ENCODE results near the gene ZNF235. TPM values are rescaled to one million over a fixed set of nuclear protein-coding genes. Genes with fewer than 3 reads are reported as not detected.
"Not testable (repeated sequence)": the region's sequence is repeated elsewhere in the genome, so short reads cannot be mapped to it uniquely, and the experiment has no call there.

ZNF235 gene
- total RNA-seq, 3 donors from 2014 or later (not counting 1 experiment from before 2014, with no cell fraction given) = 6.7 to 11.6 (median 8.1) TPM

- H3K27me3 Mint-ChIP-seq (ENCODE audit: low read depth in 2 of 2) = no peaks in the 10 kb centered on the region
- Histone ChIP-seq H3K4me3 (ENCODE audit: low read length) (no peak overlapping the region), H3K4me1 (ENCODE audit: control insufficient read depth, insufficient read depth, low read length) (no peaks in the 10 kb centered on the region), H3K27ac (ENCODE audit: low read length) (no peak overlapping the region), H3K36me3 (ENCODE audit: control insufficient read depth, insufficient read depth, low read length) (no peaks in the 10 kb centered on the region), H3K9me3 (ENCODE audit: control insufficient read depth, insufficient read depth, low read length) (peaks cover 10% of the 10 kb centered on the region), H3K27me3 (ENCODE audit: control insufficient read depth, insufficient read depth, low read length) (no peaks in the 10 kb centered on the region)
- intact Hi-C loops (cut with micrococcal nuclease) = no loop called here
- peaks cover 7 to 8% of the 10 kb centered on the region in 2 donors for H3K9me3 Mint-ChIP-seq
- no peak for ATAC-seq
- no peak overlapping the region for H3K27ac Mint-ChIP-seq
- no peaks in the 10 kb centered on the region for H3K4me1 Mint-ChIP-seq
- H3K36me3 Mint-ChIP-seq = no peaks in the 10 kb centered on the region
- no peak for TF ChIP-seq CTCF (IDR thresholded peaks at IDR 0.05)
- DNase-seq = no peak
- H3K4me3 Mint-ChIP-seq = no peak overlapping the region
- WGBS (ENCODE audit: insufficient coverage) = 100% methylated on average over 2 of the region's 2 CpGs
These were observed 37.0 kb upstream of the ZNF235 start for GRCh38 chr19:44341794-44342193.

GRCh38 chr19:44334639-44335038, 29.8 kb upstream of the ZNF235 start:
- H3K4me3 ChIP-seq (ENCODE audit: low read length); H3K4me1 Mint-ChIP-seq; H3K4me1 ChIP-seq (ENCODE audit: control insufficient read depth, insufficient read depth, low read length); H3K4me3 Mint-ChIP-seq; ATAC-seq; intact Hi-C loops (cut with micrococcal nuclease); H3K27me3 Mint-ChIP-seq (ENCODE audit: low read depth in 2 of 2); H3K27ac ChIP-seq (ENCODE audit: low read length); H3K36me3 ChIP-seq (ENCODE audit: control insufficient read depth, insufficient read depth, low read length); DNase-seq; H3K27me3 ChIP-seq (ENCODE audit: control insufficient read depth, insufficient read depth, low read length); H3K27ac Mint-ChIP-seq: not testable (repeated sequence)
- Mint-ChIP-seq H3K36me3 (peaks cover 29% of the 10 kb centered on the region), H3K9me3 (peaks cover 8 to 23% of the 10 kb centered on the region in 2 donors)
- H3K9me3 ChIP-seq (ENCODE audit: control insufficient read depth, insufficient read depth, low read length) = peaks cover 26% of the 10 kb centered on the region
- WGBS (ENCODE audit: insufficient coverage) = 57% methylated on average over 3 of the region's 3 CpGs

- DNase-seq = no peak
- Mint-ChIP-seq H3K4me1 (no peaks in the 10 kb centered on the region), H3K4me3 (no peak overlapping the region), H3K27ac (no peak overlapping the region), H3K27me3 (ENCODE audit: low read depth in 2 of 2) (peaks cover 0 to 2% of the 10 kb centered on the region in 2 donors), H3K9me3 (peaks cover 9 to 25% of the 10 kb centered on the region in 2 donors), H3K36me3 (peaks cover 42% of the 10 kb centered on the region)
- peaks cover 30% of the 10 kb centered on the region for H3K9me3 ChIP-seq (ENCODE audit: control insufficient read depth, insufficient read depth, low read length)
- ATAC-seq = no peak
- H3K4me3 ChIP-seq (ENCODE audit: low read length) = no peak overlapping the region
- intact Hi-C loops (cut with micrococcal nuclease) = no loop called here
- no peak for TF ChIP-seq CTCF (IDR thresholded peaks at IDR 0.05)
- H3K27me3 ChIP-seq (ENCODE audit: control insufficient read depth, insufficient read depth, low read length) = no peaks in the 10 kb centered on the region
- no peaks in the 10 kb centered on the region for H3K36me3 ChIP-seq (ENCODE audit: control insufficient read depth, insufficient read depth, low read length)
- no CpG with 5 or more reads among the region's 1 CpG for WGBS (ENCODE audit: insufficient coverage)
- H3K4me1 ChIP-seq (ENCODE audit: control insufficient read depth, insufficient read depth, low read length) = no peaks in the 10 kb centered on the region
- no peak overlapping the region for H3K27ac ChIP-seq (ENCODE audit: low read length)
These were observed 27.3 kb upstream of the ZNF235 start for GRCh38 chr19:44332145-44332544.

GRCh38 chr19:44315883-44316282, 11.1 kb upstream of the ZNF235 start:
- no peak for DNase-seq
- 69% methylated on average over 2 of the region's 2 CpGs for WGBS (ENCODE audit: insufficient coverage)
- peaks cover 2 to 16% of the 10 kb centered on the region in 2 donors for H3K9me3 Mint-ChIP-seq
- peaks cover 19% of the 10 kb centered on the region for H3K36me3 Mint-ChIP-seq
- H3K4me1 ChIP-seq (ENCODE audit: control insufficient read depth, insufficient read depth, low read length) = no peaks in the 10 kb centered on the region
- ATAC-seq = no peak
- H3K27ac ChIP-seq (ENCODE audit: low read length) = no peak overlapping the region
- H3K27me3 Mint-ChIP-seq (ENCODE audit: low read depth in 2 of 2) = peaks cover 15 to 33% of the 10 kb centered on the region in 2 donors
- no peak for TF ChIP-seq CTCF (IDR thresholded peaks at IDR 0.05)
- intact Hi-C loops (cut with micrococcal nuclease) = no loop called here
- no peak overlapping the region for H3K4me3 Mint-ChIP-seq
- no peaks in the 10 kb centered on the region for H3K36me3 ChIP-seq (ENCODE audit: control insufficient read depth, insufficient read depth, low read length)
- H3K9me3 ChIP-seq (ENCODE audit: control insufficient read depth, insufficient read depth, low read length) = peaks cover 10% of the 10 kb centered on the region
- H3K4me1 Mint-ChIP-seq = no peaks in the 10 kb centered on the region
- no peak overlapping the region for H3K4me3 ChIP-seq (ENCODE audit: low read length)
- H3K27me3 ChIP-seq (ENCODE audit: control insufficient read depth, insufficient read depth, low read length) = no peaks in the 10 kb centered on the region
- H3K27ac Mint-ChIP-seq = no peak overlapping the region

Measured in natural killer cell (primary cell).